HT-29 (cell line): Measurements from ENCODE around the gene DEK. TPM values are rescaled to one million over a fixed set of nuclear protein-coding genes. Genes with fewer than 3 reads are reported as not detected.
A peak's percentile ranks its signal among the peaks of the same experiment; 100 is the strongest.

Experiments used
- DNase-seq: peaks from one replicate; pipeline ENCODE4 v3.0.0-alpha.2; 2015; ENCODE audit warnings: low spot score
- total RNA-seq: library from RNA; depleted of rRNA; stranded (reverse); fragments of >200 nt; shearing (Covaris generic); gene quantifications from 2 replicates; pipeline ENCODE4 v1.2.3, GENCODE V29; 2014

DEK gene
- total RNA-seq, 1 experiment from 2014 or later, result 141 TPM

GRCh38 chr6:18265787-18266522 is 1.6 kb upstream of the DEK start:
- no peak for DNase-seq

- DNase-seq, result no peak
These were observed 620 bp upstream of the DEK start for GRCh38 chr6:18264923-18265377.

GRCh38 chr6:18263418-18264218 is 712 bp downstream of the DEK start:
- DNase-seq, result peak; percentile 39

- DNase-seq, result peak; percentile 49
These were observed 1.5 kb downstream of the DEK start for GRCh38 chr6:18262702-18263417.

GRCh38 chr6:18261877-18262276 is 2.5 kb downstream of the DEK start:
- DNase-seq, result no peak

GRCh38 chr6:18260448-18261106 is 3.8 kb downstream of the DEK start:
- DNase-seq, result no peak

GRCh38 chr6:18259675-18260447 is 4.5 kb downstream of the DEK start:
- DNase-seq, result no peak

- DNase-seq, result no peak
These were observed 9.5 kb downstream of the DEK start for GRCh38 chr6:18254793-18255192.

GRCh38 chr6:18253635-18254034 is 10.7 kb downstream of the DEK start:
- DNase-seq, result no peak

GRCh38 chr6:18249271-18249670 is 15.1 kb downstream of the DEK start:
- no peak for DNase-seq

- DNase-seq, result no peak
These were observed 15.6 kb downstream of the DEK start for GRCh38 chr6:18248698-18249097.

GRCh38 chr6:18247002-18247401 is 17.3 kb downstream of the DEK start:
- DNase-seq, result no peak

- DNase-seq, result no peak
These were observed 18.1 kb downstream of the DEK start for GRCh38 chr6:18246205-18246604.

GRCh38 chr6:18245642-18246041 is 18.7 kb downstream of the DEK start:
- DNase-seq, result no peak

- DNase-seq, result no peak
These were observed 19.3 kb downstream of the DEK start for GRCh38 chr6:18245079-18245478.

GRCh38 chr6:18244251-18244650 is 20.1 kb downstream of the DEK start:
- DNase-seq, result no peak

GRCh38 chr6:18243302-18243893 is 20.9 kb downstream of the DEK start:
- DNase-seq, result no peak

GRCh38 chr6:18242062-18242851 is 22.1 kb downstream of the DEK start:
- DNase-seq, result no peak

GRCh38 chr6:18241208-18242038 is 22.9 kb downstream of the DEK start:
- DNase-seq, result peak; percentile 28
